ENCODE results near the gene CLIP1.
"Not testable (repeated sequence)": the region's sequence is repeated elsewhere in the genome, so short reads cannot be mapped to it uniquely, and the experiment has no call there.

The CLIP1 gene

DNA sequence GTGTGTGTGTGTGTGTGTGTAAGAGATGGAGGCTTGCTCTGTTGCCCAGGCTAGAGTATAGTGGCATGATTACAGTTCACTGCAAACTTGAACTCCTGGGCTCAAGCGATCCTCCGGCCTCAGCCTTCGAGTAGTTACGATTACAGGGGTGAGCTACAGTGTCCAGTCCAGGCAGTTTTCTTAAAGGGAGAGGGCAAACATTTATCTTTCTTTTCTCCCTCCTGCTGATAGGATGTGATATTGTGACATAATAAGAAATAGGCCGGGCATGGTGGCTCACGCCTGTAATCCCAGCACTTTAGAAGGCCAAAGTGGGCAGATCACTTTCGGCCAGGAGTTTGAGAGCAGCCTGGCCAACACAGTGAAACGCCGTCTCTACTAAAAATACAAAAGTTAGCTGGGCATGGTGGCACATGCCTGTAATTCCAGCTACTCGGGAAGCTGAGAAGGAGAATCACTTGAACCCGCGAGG, 31.8 kb upstream of the CLIP1 start:
- TF ChIP-seq, protein P1, sequence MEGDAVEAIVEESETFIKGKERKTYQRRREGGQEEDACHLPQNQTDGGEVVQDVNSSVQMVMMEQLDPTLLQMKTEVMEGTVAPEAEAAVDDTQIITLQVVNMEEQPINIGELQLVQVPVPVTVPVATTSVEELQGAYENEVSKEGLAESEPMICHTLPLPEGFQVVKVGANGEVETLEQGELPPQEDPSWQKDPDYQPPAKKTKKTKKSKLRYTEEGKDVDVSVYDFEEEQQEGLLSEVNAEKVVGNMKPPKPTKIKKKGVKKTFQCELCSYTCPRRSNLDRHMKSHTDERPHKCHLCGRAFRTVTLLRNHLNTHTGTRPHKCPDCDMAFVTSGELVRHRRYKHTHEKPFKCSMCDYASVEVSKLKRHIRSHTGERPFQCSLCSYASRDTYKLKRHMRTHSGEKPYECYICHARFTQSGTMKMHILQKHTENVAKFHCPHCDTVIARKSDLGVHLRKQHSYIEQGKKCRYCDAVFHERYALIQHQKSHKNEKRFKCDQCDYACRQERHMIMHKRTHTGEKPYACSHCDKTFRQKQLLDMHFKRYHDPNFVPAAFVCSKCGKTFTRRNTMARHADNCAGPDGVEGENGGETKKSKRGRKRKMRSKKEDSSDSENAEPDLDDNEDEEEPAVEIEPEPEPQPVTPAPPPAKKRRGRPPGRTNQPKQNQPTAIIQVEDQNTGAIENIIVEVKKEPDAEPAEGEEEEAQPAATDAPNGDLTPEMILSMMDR (IDR thresholded peaks at IDR 0.05; ENCODE audit: low read depth, low read length, missing control alignments), result no peak
- no peak overlapping the region for H3K27ac ChIP-seq
- no peak overlapping the region for H3K4me3 ChIP-seq (ENCODE audit: low read depth, low read length)
- DNase-seq, result no peak
- in situ Hi-C loops (cut with HindIII; ENCODE audit: low pct_ligation_motif_present, low sequenced_read_pairs), result no loop called here
- no peaks in the 10 kb centered on the region for H3K36me3 ChIP-seq (replicated peaks)
- H3K27me3 ChIP-seq (replicated peaks), result no peaks in the 10 kb centered on the region

GRCh38 chr12:122452701-122453285, 30.3 kb upstream of the CLIP1 start:
- no peak for DNase-seq
- Histone ChIP-seq H3K27me3 (replicated peaks) (no peaks in the 10 kb centered on the region), H3K36me3 (replicated peaks) (no peaks in the 10 kb centered on the region), H3K27ac (no peak overlapping the region), H3K4me3 (ENCODE audit: low read depth, low read length) (no peak overlapping the region)
- TF ChIP-seq, protein P1 (IDR thresholded peaks at IDR 0.05; ENCODE audit: low read depth, low read length, missing control alignments), result no peak
- in situ Hi-C loops (cut with HindIII; ENCODE audit: low pct_ligation_motif_present, low sequenced_read_pairs), result no loop called here

DNA sequence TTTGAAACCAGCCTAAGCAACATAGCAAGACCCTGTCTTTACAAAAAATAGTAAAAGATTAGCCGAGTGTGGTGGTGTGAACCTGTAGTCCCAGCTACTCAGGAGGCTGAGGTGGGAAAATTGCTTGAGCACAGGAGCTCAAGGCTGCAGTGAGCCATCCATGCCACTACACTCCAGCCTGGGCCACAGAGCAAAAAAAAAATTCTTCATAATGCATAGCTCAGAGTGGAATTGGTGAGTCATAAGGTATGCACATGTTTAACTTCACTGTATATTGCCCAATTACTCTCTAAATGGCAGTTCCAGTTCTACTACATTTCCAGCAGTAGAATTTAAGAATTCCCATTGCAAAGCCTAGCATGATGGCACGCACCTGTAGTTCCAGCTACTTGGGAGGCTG, 26.8 kb upstream of the CLIP1 start:
- H3K4me3 ChIP-seq (ENCODE audit: low read depth, low read length), result no peak overlapping the region
- in situ Hi-C loops (cut with HindIII; ENCODE audit: low pct_ligation_motif_present, low sequenced_read_pairs), result no loop called here
- no peaks in the 10 kb centered on the region for H3K27me3 ChIP-seq (replicated peaks)
- H3K27ac ChIP-seq, result no peak overlapping the region
- DNase-seq, result peak; percentile 60
- no peaks in the 10 kb centered on the region for H3K36me3 ChIP-seq (replicated peaks)
- TF ChIP-seq, protein P1 (IDR thresholded peaks at IDR 0.05; ENCODE audit: low read depth, low read length, missing control alignments), result no peak

GRCh38 chr12:122447825-122448224, 25.4 kb upstream of the CLIP1 start:
- H3K27ac ChIP-seq; H3K27me3 ChIP-seq (replicated peaks); H3K4me3 ChIP-seq (ENCODE audit: low read depth, low read length); DNase-seq; H3K36me3 ChIP-seq (replicated peaks); in situ Hi-C loops (cut with HindIII; ENCODE audit: low pct_ligation_motif_present, low sequenced_read_pairs): not testable (repeated sequence)

DNA sequence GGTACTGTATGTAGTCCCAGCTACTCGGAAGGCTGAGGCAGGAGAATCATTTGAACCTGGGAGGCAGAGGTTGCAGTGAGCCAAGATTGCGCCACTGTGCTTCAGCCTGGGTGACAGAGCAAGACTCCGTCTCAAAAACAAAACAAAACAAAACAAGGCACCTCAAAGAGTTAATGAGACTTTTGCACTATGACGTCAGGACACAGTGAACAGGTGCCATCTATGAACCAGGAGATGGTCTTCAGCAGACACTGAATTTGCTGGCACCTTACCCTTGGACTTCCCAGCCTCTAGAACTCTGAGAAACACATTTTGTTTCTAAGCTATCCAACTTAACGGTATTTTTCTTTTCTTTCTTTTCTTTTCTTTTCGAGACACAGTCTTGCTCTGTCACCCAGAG, 23.9 kb upstream of the CLIP1 start:
- in situ Hi-C loops (cut with HindIII; ENCODE audit: low pct_ligation_motif_present, low sequenced_read_pairs); DNase-seq; H3K36me3 ChIP-seq (replicated peaks); H3K27me3 ChIP-seq (replicated peaks); H3K4me3 ChIP-seq (ENCODE audit: low read depth, low read length); H3K27ac ChIP-seq: not testable (repeated sequence)

DNA sequence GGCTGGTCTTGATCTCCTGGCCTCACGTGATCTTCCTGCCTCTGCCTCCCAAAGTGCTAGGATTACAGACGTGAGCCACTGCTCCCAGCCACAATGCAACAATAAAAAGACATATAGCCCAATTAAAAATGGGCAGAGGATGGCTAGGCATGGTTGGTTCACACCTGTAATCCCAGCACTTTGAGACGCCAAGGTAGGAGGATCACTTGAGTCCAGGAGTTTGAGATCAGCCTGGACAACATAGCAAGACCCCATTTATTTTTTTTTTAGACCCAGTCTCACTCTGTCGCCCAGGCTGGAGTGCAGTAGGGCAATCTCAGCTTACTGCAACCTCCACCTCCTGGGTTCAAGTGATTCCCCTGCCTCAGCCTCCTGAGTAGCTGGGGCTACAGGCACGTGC, 21.6 kb upstream of the CLIP1 start:
- H3K36me3 ChIP-seq (replicated peaks); H3K27me3 ChIP-seq (replicated peaks); H3K4me3 ChIP-seq (ENCODE audit: low read depth, low read length); H3K27ac ChIP-seq; DNase-seq; in situ Hi-C loops (cut with HindIII; ENCODE audit: low pct_ligation_motif_present, low sequenced_read_pairs): not testable (repeated sequence)

GRCh38 chr12:122438822-122439221, 16.4 kb upstream of the CLIP1 start:
- H3K27me3 ChIP-seq (replicated peaks); DNase-seq; H3K36me3 ChIP-seq (replicated peaks); H3K4me3 ChIP-seq (ENCODE audit: low read depth, low read length); H3K27ac ChIP-seq; in situ Hi-C loops (cut with HindIII; ENCODE audit: low pct_ligation_motif_present, low sequenced_read_pairs): not testable (repeated sequence)

DNA sequence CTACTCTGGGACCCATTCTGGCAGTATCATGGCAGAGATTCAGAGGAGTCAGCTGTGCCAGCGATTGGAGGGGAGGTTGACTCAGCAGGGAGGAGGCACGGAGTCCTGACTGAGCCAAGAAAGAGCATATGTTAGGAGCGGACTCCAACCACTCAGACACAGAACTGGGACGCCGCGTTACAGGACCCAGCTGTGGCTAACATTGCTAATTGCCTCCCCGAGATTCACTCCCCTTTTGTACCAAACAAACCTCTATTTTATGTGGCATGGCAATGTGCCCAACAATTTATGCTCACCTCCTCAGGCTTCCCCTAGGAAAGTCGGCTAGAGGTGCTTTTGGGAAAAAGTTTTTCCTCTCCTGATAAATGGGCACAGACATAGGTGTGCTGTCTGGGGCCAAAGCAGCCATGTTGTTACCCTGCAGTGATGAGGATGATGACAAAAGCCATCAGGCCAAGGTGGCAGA, 15.2 kb upstream of the CLIP1 start:
- Histone ChIP-seq H3K27ac (no peak overlapping the region), H3K4me3 (ENCODE audit: low read depth, low read length) (no peak overlapping the region), H3K36me3 (replicated peaks) (no peaks in the 10 kb centered on the region), H3K27me3 (replicated peaks) (no peaks in the 10 kb centered on the region)
- DNase-seq, result no peak
- in situ Hi-C loops (cut with HindIII; ENCODE audit: low pct_ligation_motif_present, low sequenced_read_pairs), result no loop called here
- TF ChIP-seq, protein P1 (IDR thresholded peaks at IDR 0.05; ENCODE audit: low read depth, low read length, missing control alignments), result no peak
